Myocyte (in vitro differentiated cells): ENCODE measurements around the gene HLCS. TPM values are rescaled to one million over a fixed set of nuclear protein-coding genes. Genes with fewer than 3 reads are reported as not detected.
"Not testable (repeated sequence)": the region's sequence is repeated elsewhere in the genome, so short reads cannot be mapped to it uniquely, and the experiment has no call there.

Experiments used
- DNase-seq: peaks from one replicate; pipeline ENCODE4 v3.0.0-alpha.2; 2012; ENCODE audit warnings: low read depth
- total RNA-seq: library from RNA; depleted of rRNA; stranded (reverse); fragments of >200 nt; gene quantifications from 2 replicates; pipeline ENCODE4 v1.2.3, GENCODE V29; 2014

HLCS gene
- total RNA-seq, 1 donor from 2014 or later, result 32.5 TPM

- DNase-seq, result not testable (repeated sequence)
Measured at GRCh38 chr21:36816026-36816425, 150.4 kb downstream of the HLCS start.

GRCh38 chr21:36815284-36815683 lies 151.2 kb downstream of the HLCS start:
- no peak for DNase-seq

DNA sequence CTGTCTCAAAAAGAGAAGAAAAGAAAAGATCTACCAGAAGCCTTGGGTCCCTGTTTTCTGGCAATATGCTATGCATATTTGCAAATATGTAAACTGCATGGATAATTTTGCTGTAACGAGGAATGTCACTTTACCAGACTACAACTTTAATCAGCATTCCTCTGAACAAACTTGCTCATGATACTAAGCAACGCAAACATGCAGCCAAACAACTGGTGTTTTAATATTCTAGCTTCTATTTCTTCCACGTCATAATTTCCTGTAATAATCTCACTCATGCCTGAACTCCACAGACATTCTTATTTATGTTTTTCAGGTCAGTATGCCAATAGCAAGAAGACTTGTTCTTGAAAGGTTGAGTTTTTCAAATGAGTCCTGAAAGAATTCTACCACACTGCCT lies 153.4 kb downstream of the HLCS start:
- no peak for DNase-seq

- no peak for DNase-seq
Measured at GRCh38 chr21:36811762-36812161, 154.7 kb downstream of the HLCS start.

DNA sequence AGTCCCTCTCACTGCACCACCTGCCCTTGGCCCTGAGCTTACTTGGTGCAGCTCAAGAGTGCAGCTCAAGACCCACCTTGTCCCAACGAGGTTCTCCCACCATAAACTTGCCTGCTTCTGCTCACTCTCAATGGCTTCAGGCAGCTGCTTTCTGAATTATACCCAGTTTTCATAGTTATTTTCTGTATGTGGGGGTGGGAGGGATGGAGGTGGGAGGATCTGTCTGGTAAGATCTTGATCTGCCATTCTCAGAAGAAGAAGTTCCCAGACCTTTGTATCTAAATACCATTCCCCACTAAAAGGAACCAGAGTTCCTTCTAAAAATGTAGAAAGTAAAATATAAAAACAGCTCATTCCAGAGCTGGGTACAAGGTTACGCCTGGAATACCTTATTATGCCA lies 156.0 kb downstream of the HLCS start:
- no peak for DNase-seq

- peak; percentile 21 for DNase-seq
Measured at GRCh38 chr21:36807422-36807928, 159.0 kb downstream of the HLCS start.

DNA sequence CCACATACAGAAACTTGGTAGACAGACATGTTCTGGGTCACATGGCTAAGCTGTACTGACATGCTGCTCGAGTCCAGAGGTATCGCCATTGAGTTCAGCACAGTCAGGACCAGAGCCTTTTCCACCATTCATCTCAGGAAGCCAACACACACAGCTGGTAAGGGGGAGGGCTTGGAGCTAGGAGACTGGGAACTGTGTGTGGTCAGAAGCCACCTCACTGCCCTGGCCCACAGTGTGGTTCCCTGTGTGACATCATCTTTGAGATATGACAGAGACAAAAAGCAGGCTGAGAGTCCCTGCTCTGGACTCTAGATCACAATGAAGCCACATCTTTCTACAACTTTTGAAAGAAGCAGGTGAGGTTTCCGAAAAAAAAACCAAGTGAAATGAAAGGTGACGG lies 160.4 kb downstream of the HLCS start:
- DNase-seq, result peak; percentile 92

GRCh38 chr21:36804874-36805611 lies 161.4 kb downstream of the HLCS start:
- DNase-seq, result no peak

DNA sequence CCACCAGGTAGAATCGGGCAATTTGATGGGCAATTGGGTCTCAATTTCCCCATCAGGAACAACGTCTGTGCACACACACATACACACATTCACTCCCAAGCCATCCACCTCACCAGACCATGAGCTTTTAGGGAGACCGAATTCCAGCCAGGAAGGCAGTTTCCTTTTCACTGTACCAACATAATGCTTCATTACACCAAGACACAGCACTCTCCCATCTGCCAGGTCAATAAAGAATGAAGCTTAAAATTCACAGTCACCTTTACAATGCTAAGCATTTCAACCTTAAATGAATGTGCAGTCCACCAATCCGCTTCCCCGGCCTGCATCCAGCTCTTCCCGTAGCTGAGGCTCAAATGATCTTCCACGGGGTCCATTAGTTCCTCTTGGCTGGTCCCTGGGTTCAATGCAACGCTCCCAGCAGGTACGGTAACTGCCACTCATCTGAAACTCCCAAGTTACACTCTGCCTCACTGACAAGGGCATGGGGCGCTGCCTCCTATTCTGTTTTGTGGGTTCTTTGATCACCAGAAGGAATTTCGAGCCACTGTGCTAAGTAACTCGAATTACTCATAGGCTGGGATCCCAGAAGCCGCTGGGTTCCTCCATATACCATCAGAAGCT lies 162.5 kb downstream of the HLCS start:
- no peak for DNase-seq

DNA sequence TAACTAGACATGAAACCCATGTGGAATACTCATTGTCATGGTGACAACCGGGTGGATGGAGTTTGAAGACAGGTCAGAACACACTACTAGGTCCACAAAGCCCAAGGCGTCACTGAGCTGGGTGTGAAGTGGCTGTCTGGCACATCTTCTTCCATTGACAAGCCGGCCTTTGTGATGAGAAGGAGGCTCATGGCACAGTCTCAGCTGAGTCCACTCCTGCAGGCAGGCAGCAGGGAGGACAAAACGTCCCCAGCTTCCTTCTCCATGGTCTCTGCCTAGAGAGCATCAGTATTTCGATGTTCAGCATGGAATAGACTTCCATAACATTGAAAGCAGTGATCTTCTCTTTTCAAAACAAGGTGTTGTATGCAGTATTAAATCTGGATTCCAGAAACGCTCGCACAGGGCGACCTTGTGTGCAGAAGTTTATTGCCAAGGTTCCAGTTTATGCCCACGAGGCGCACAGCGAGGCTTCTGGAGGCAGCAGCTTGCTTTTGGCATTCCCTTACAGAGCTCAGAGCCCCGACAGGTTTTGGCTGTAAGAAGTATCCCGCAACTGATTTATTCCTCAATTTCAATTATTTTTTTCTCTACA lies 163.3 kb downstream of the HLCS start:
- no peak for DNase-seq

DNA sequence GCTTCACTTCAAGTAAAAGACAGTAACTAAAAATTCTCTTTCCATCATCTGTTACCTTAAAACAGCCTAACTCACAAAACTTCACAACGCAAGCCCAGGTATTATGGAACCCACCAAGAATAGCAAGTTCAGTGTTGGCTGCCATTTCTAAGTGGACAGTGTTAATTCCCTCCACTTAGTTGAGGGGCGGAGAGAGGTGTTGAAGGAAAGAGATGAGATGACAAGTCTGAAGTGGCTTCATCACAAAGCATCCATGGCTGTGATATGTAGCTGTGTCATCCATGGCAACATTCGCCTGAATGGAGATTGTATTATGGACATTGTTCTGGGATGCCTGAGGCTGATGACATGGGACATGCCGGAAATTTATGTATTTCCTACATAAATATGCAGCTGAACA lies 165.7 kb downstream of the HLCS start:
- DNase-seq, result no peak

- no peak for DNase-seq
Measured at GRCh38 chr21:36799869-36800268, 166.6 kb downstream of the HLCS start.

GRCh38 chr21:36798491-36798890 lies 168.0 kb downstream of the HLCS start:
- DNase-seq, result no peak

DNA sequence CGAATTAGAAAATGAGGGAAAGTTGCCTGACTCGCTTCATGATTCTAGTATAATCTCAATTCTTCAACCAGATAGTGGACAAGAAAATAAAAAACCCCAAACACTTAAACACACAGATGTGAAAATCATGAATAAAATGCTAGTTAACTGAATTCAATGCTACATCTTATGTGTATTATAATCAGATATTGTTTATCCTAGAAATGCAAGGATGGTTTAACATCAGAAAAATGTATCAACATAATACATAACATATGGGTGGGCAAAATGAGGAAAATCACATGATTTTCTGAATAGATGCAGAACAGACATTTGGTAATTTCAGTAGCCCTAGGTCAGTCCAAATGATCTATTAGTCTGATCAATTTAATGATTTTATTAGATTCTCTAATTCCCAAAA lies 170.4 kb downstream of the HLCS start:
- DNase-seq, result no peak

DNA sequence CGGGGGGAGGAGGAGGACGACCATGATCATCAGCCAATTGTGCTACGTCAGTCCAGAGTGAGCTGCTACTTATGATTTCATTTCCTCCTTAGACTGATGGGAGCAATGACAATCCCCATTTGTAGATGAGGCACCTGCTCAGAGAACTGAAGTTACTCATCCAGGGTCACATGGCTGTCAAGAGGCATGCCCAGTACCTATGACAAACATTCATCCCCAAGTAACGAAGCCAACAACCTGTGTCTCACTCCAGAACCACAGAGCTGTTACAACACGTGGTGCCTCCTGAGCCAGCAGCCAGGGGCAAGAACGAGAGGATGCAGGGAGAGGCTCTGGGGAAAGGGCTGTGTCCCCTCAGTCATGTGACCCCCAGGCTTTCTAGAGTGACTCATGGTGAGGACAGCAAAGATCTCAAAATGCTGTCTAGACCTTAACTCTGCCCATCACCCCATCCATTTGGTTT lies 173.9 kb downstream of the HLCS start:
- DNase-seq, result peak; percentile 49

DNA sequence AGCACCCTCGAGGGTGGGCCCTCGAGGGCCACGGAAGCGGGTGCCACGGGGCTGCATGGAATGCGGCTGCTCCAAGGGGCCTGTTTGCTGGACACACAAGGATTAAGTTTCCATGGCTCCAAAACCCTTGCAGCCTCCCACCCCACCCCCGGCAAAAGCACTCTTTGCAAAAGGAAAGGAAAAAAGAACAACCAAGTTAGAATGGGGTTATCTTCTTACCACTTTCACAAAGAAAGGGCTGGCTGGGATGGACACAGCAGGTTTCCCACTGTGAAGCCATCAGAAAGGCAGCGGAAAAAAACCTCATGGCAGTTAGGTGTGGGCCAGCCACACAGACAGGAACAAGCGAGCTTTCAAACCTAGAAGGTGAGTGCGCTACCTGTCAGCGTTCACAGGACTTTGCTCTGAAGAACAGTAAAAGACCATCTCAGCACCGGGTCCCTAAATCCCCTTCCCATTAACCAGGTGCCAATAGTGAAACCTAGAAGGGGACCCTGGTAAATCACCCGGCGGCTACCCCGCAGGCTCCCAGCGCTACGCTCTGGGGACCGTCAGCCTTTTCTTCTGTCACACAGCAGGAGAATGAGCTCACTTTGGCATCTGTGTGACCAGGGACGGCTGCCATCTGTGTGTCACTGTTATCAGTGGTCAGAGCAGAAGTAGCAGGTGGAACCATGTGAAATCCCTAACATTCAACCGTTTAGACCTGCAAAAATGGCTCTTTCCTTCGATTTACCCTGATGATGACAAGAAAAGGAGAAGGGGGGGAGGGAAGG lies 174.6 kb downstream of the HLCS start:
- DNase-seq, result peak; percentile 40

DNA sequence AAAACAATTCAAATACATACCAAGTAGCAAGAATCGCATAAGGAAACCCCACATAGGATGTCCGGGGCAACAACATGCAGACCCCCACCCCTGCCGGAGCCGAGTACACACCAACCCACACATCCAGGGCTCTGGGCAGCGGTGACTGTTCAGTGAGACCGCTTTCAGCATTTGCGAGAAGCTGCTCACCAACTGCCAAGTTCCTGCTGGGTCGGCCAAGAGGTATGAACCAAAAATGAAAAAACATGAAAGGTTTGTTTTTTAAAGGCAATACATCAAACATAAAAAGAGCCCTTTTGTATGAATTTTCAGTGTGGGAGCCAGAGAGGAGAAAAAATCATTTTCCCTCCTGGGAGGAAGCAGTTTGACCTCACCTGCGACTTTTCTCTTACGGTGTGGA lies 175.3 kb downstream of the HLCS start:
- no peak for DNase-seq

DNA sequence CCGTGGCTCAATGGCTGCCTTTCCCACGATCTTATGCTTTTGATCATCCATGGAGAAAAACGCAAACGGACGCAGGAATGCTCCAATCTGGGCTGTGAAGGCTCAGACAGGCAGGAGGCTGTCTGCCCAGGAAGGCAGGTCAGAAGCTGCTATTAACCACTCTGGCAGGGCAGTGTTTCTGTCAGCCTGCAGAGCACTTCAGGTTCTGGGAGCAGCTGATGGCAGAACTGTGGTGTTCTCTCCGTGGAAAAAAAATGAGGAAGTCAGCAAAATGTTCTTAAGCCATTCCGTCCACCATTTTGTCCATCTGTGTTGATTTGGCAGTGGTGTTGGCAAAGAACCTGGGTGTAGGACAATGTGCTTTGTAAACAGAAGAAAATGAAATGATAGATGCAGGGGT lies 175.9 kb downstream of the HLCS start:
- DNase-seq, result no peak

GRCh38 chr21:36788120-36788638 lies 178.3 kb downstream of the HLCS start:
- peak; percentile 65 for DNase-seq

DNA sequence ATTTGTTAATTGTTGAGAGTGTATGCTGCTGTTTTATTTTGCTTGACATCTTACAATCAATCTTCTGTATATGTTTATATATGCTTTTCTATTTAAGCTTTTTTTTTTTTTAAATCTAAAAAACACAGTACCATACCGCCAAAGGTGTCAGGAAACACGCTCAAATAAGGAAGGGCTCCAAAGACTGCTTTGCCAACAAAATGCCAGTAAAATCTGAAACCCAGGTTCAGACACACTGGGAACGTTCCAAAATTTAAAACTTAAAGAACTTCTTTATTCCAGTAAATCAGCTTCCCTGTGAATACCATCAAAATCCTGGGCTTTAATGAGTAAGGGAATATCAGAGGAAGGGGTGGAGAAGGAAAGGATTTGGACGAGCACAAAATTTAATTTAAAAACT lies 180.3 kb downstream of the HLCS start:
- DNase-seq, result no peak

GRCh38 chr21:36785615-36786014 lies 180.9 kb downstream of the HLCS start:
- no peak for DNase-seq
